HCT116 (cell line): ENCODE results near the gene ZNF85. TPM values are rescaled to one million over a fixed set of nuclear protein-coding genes. Genes with fewer than 3 reads are reported as not detected.
"Not testable (repeated sequence)": the region's sequence is repeated elsewhere in the genome, so short reads cannot be mapped to it uniquely, and the experiment has no call there.

Source experiments
- ATAC-seq: fragments of 200-7000 bp; cut with Tn5 transposase; 2 replicates; pipeline ENCODE4 v1.9.1; 2020; ENCODE audit warnings: mild to moderate bottlenecking, moderate library complexity
- BruUV-seq: library from RNA; stranded (reverse); fragments of 400-500 nt; replicated peaks from 2 replicates; lab custom pipeline; 2021; lab: Mats Ljungman, UMichigan
- CTCF ChIA-PET: fragments of 300-600 bp; sonication (Branson Sonifier 250); formaldehyde crosslinking; loops from one replicate; lab custom pipeline; 2021; ENCODE audit warnings: antibody characterized with exemption; lab: Charles Lee
- POLR2A ChIA-PET: fragments of 300-600, 350-600 bp; sonication (Branson Sonifier 250); formaldehyde crosslinking; loops from one replicate; lab custom pipeline; 2021; ENCODE audit warnings: antibody characterized with exemption; lab: Charles Lee
- RAD21 ChIA-PET, 2 experiments: fragments of 300-600 bp; sonication (Branson Sonifier 250); formaldehyde crosslinking; loops; one replicate each; lab custom pipeline; 2023; ENCODE audit warnings: low total read pairs in 2 of 2; ENCODE audit not compliant: uncharacterized antibody in 2 of 2, unreplicated experiment in 2 of 2, low non-redundant PET in 1 of 2; lab: Charles Lee
- DNase-seq: peaks from one replicate; pipeline ENCODE4 v3.0.0-alpha.2; 2010; ENCODE audit warnings: low read depth, low spot score
- H2AFZ ChIP-seq: fragments of 200-600 bp; shearing (Covaris generic), sonication (generic); 2 replicates; pipeline ENCODE4 v1.6.1; 2017; ENCODE audit warnings: low read depth, mixed run types, mixed read lengths, antibody characterized with exemption, low read length; ENCODE audit not compliant: poor library complexity, severe bottlenecking
- H3K27ac ChIP-seq: 2 replicates; pipeline ENCODE4 v1.5.1; 2012; ENCODE audit warnings: low read depth, low read length
- H3K27me3 ChIP-seq: fragments of 200-600 bp; sonication (generic); 2 replicates; pipeline ENCODE4 v1.6.1; 2016; ENCODE audit warnings: mixed run types, low read length, mixed read lengths; ENCODE audit not compliant: insufficient read depth
- H3K36me3 ChIP-seq, 2 experiments: fragments of 200-500 bp in 1 of 2; fragments of 200-600 bp in 1 of 2; sonication (Bioruptor generic) in 1 of 2; sonication (generic) in 1 of 2; 2 replicates each; pipeline versions ENCODE4 v1.5.1 to v1.6.1; 2014 to 2016; ENCODE audit warnings: low read length in 2 of 2, inconsistent platforms in 1 of 2, mixed read lengths in 1 of 2, mixed run types in 1 of 2; ENCODE audit not compliant: insufficient read depth in 2 of 2, control insufficient read depth in 1 of 2
- H3K4me1 ChIP-seq, 2 experiments: fragments of 200-600 bp in 1 of 2; sonication (generic) in 1 of 2; 2 replicates each; pipeline versions ENCODE4 v1.5.1 to v1.6.1; 2012 to 2017; ENCODE audit warnings: low read length in 2 of 2, inconsistent platforms in 1 of 2, mild to moderate bottlenecking in 1 of 2, mixed read lengths in 1 of 2, mixed run types in 1 of 2, moderate library complexity in 1 of 2; ENCODE audit not compliant: insufficient read depth in 2 of 2, control insufficient read depth in 1 of 2
- H3K4me2 ChIP-seq: fragments of 200-600 bp; sonication (generic); 2 replicates; pipeline ENCODE4 v1.6.1; 2017; ENCODE audit warnings: mixed run types, low read length, mixed read lengths
- H3K4me3 ChIP-seq, 2 experiments: fragments of 200-600 bp in 1 of 2; sonication (generic) in 1 of 2; replicated peaks in 1 of 2; 2 replicates each; pipeline ENCODE4 v1.5.1; 2011 to 2016; ENCODE audit warnings: low read length in 2 of 2, control low read depth in 1 of 2, low read depth in 1 of 2, mild to moderate bottlenecking in 1 of 2, mixed read lengths in 1 of 2, mixed run types in 1 of 2
- H3K79me2 ChIP-seq: fragments of 200-600 bp; sonication (generic); 2 replicates; pipeline ENCODE4 v1.6.1; 2017; ENCODE audit warnings: mild to moderate bottlenecking, mixed run types, low read length, moderate library complexity, mixed read lengths; ENCODE audit not compliant: insufficient read depth
- H3K9ac ChIP-seq: fragments of 200-600 bp; sonication (generic); 2 replicates; pipeline ENCODE4 v1.6.1; 2016; ENCODE audit warnings: low read length, mixed read lengths
- H3K9me2 ChIP-seq: fragments of 200-600 bp; sonication (generic), shearing (Covaris generic); 2 replicates; pipeline ENCODE4 v1.6.1; 2017; ENCODE audit warnings: mixed run types, mild to moderate bottlenecking, moderate library complexity; ENCODE audit not compliant: insufficient read depth
- H3K9me3 ChIP-seq, 2 experiments: fragments of 200-500 bp in 1 of 2; fragments of 200-600 bp in 1 of 2; sonication (Bioruptor generic) in 1 of 2; sonication (generic) in 1 of 2; 2 replicates each; pipeline ENCODE4 v1.6.1; 2014 to 2017; ENCODE audit warnings: low read length in 2 of 2, mixed read lengths in 2 of 2, inconsistent platforms in 1 of 2, low read depth in 1 of 2, mild to moderate bottlenecking in 1 of 2, mixed run types in 1 of 2, moderate library complexity in 1 of 2; ENCODE audit not compliant: control insufficient read depth in 1 of 2, insufficient read depth in 1 of 2
- H4K20me1 ChIP-seq: fragments of 200-600 bp; sonication (generic), shearing (Covaris generic); 2 replicates; pipeline ENCODE4 v1.6.1; 2017; ENCODE audit warnings: mixed run types, mild to moderate bottlenecking, moderate library complexity; ENCODE audit not compliant: insufficient read depth
- CBX3 ChIP-seq: IDR thresholded peaks from 2 replicates; pipeline ENCODE4 v1.6.1; 2012; ENCODE audit warnings: low read depth
- CEBPB ChIP-seq: IDR thresholded peaks from 2 replicates; pipeline ENCODE4 v1.6.1; 2012; ENCODE audit warnings: low read depth
- EGR1 ChIP-seq: IDR thresholded peaks from 2 replicates; pipeline ENCODE4 v1.6.1; 2012; ENCODE audit warnings: low read depth
- ELF1 ChIP-seq: IDR thresholded peaks from 2 replicates; pipeline ENCODE4 v1.6.1; 2012; ENCODE audit warnings: low read depth, borderline replicate concordance
- EZH2 ChIP-seq: fragments of 200-600 bp; sonication (generic); IDR thresholded peaks from 2 replicates; pipeline ENCODE4 v1.6.1; 2017; ENCODE audit warnings: antibody characterized with exemption, mixed run types
- FOSL1 ChIP-seq: IDR thresholded peaks from 2 replicates; pipeline ENCODE4 v1.6.1; 2012; ENCODE audit warnings: low read depth
- JUND ChIP-seq: IDR thresholded peaks from 2 replicates; pipeline ENCODE4 v1.6.1; 2012
- RAD21 ChIP-seq: IDR thresholded peaks from 2 replicates; pipeline ENCODE4 v1.6.1; 2012; ENCODE audit warnings: low read depth, mild to moderate bottlenecking
- SIN3A ChIP-seq: IDR thresholded peaks from 2 replicates; pipeline ENCODE4 v1.6.1; 2012; ENCODE audit warnings: low read depth
- SP1 ChIP-seq: IDR thresholded peaks from 2 replicates; pipeline ENCODE4 v1.6.1; 2012; ENCODE audit warnings: low read depth
- TCF7L2 ChIP-seq: IDR thresholded peaks from 2 replicates; pipeline ENCODE4 v1.7.0; 2011; ENCODE audit warnings: borderline replicate concordance, inconsistent platforms; ENCODE audit not compliant: insufficient read depth, insufficient read length; ENCODE audit errors: extremely low read depth
- ZNF274 ChIP-seq: fragments of 200-500 bp; sonication (Bioruptor generic); IDR thresholded peaks from 2 replicates; pipeline ENCODE4 v1.6.1; 2014; ENCODE audit warnings: mild to moderate bottlenecking, low read depth, low read length, inconsistent platforms
- intact Hi-C: fragments of 100-400 bp; cut with micrococcal nuclease; formaldehyde crosslinking; loops from 2 replicates; pipeline ENCODE4 v1.10.0; 2022
- total RNA-seq: library from RNA; stranded (reverse); gene quantifications from one replicate; pipeline ENCODE4 v1.2.1, GENCODE V29; 2021; ENCODE audit not compliant: unreplicated experiment
- TF ChIP-seq, protein P1 (sequence below): IDR thresholded peaks from 2 replicates; pipeline ENCODE4 v1.6.1; 2012; ENCODE audit warnings: low read depth
- TF ChIP-seq, protein P2 (sequence below): IDR thresholded peaks from 2 replicates; pipeline ENCODE4 v1.6.1; 2012
- TF ChIP-seq, protein P3 (sequence below): IDR thresholded peaks from 2 replicates; pipeline ENCODE4 v1.6.1; 2012

Gene ZNF85
- total RNA-seq, 1 experiment from 2014 or later = 2.5 TPM

DNA sequence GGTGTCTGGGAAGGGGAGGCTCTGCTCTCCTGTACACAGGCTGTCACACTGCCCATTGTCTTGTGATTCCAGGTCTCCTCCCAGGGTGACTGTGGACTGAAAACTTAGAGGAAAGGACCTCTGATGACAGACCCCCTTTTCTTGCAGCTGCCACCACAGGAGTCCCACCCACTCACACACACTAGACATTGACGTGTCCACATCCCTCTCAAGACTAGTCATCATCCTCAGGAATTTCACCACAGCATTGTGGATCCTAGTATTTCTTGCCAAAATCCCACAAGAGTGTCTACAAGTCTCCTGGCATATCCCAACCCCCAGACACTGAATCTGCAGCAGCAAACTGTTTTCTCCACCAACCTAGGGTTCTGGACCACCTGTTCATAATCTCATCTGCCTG, 5.3 kb downstream of the ZNF85 start:
- no peak overlapping the region for H3K27ac ChIP-seq
- H3K4me1 ChIP-seq = no peaks in the 10 kb centered on the region
- peaks cover 0 to 4% of the 10 kb centered on the region in 2 experiments; a peak in 1 of 4 replicates for H3K9me3 ChIP-seq
- no peaks in the 10 kb centered on the region for H3K36me3 ChIP-seq
- DNase-seq (no peak), ATAC-seq (no peak)
- ChIA-PET CTCF (no interaction called here), POLR2A (no interaction called here), RAD21 (no interaction called here)
- BruUV-seq = no TSS peak
- no peak overlapping the region for H3K9ac ChIP-seq
- H3K27me3 ChIP-seq = no peaks in the 10 kb centered on the region
- intact Hi-C loops = no loop called here
- no peaks in the 10 kb centered on the region for H3K79me2 ChIP-seq
- no peaks in the 10 kb centered on the region for H3K9me2 ChIP-seq
- H4K20me1 ChIP-seq = no peaks in the 10 kb centered on the region
- H3K4me2 ChIP-seq = no peak overlapping the region
- H3K4me3 ChIP-seq = no peak overlapping the region
- H2AFZ ChIP-seq = no peak overlapping the region
- no peak for TF ChIP-seq SIN3A
- TF ChIP-seq ZNF274 = no peak
- no peak for TF ChIP-seq EGR1
- no peak for TF ChIP-seq ELF1
- no peak for TF ChIP-seq TCF7L2
- no peak for TF ChIP-seq SP1
- TF ChIP-seq JUND = no peak
- no peak for TF ChIP-seq CEBPB
- no peak for TF ChIP-seq RAD21
- TF ChIP-seq EZH2 = no peak
- TF ChIP-seq, protein P1, sequence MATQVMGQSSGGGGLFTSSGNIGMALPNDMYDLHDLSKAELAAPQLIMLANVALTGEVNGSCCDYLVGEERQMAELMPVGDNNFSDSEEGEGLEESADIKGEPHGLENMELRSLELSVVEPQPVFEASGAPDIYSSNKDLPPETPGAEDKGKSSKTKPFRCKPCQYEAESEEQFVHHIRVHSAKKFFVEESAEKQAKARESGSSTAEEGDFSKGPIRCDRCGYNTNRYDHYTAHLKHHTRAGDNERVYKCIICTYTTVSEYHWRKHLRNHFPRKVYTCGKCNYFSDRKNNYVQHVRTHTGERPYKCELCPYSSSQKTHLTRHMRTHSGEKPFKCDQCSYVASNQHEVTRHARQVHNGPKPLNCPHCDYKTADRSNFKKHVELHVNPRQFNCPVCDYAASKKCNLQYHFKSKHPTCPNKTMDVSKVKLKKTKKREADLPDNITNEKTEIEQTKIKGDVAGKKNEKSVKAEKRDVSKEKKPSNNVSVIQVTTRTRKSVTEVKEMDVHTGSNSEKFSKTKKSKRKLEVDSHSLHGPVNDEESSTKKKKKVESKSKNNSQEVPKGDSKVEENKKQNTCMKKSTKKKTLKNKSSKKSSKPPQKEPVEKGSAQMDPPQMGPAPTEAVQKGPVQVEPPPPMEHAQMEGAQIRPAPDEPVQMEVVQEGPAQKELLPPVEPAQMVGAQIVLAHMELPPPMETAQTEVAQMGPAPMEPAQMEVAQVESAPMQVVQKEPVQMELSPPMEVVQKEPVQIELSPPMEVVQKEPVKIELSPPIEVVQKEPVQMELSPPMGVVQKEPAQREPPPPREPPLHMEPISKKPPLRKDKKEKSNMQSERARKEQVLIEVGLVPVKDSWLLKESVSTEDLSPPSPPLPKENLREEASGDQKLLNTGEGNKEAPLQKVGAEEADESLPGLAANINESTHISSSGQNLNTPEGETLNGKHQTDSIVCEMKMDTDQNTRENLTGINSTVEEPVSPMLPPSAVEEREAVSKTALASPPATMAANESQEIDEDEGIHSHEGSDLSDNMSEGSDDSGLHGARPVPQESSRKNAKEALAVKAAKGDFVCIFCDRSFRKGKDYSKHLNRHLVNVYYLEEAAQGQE = no peak
- TF ChIP-seq, protein P2, sequence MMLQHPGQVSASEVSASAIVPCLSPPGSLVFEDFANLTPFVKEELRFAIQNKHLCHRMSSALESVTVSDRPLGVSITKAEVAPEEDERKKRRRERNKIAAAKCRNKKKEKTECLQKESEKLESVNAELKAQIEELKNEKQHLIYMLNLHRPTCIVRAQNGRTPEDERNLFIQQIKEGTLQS = no peak
- TF ChIP-seq CBX3 = no peak
- no peak for TF ChIP-seq FOSL1
- TF ChIP-seq, protein P3, sequence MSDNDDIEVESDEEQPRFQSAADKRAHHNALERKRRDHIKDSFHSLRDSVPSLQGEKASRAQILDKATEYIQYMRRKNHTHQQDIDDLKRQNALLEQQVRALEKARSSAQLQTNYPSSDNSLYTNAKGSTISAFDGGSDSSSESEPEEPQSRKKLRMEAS = no peak

DNA sequence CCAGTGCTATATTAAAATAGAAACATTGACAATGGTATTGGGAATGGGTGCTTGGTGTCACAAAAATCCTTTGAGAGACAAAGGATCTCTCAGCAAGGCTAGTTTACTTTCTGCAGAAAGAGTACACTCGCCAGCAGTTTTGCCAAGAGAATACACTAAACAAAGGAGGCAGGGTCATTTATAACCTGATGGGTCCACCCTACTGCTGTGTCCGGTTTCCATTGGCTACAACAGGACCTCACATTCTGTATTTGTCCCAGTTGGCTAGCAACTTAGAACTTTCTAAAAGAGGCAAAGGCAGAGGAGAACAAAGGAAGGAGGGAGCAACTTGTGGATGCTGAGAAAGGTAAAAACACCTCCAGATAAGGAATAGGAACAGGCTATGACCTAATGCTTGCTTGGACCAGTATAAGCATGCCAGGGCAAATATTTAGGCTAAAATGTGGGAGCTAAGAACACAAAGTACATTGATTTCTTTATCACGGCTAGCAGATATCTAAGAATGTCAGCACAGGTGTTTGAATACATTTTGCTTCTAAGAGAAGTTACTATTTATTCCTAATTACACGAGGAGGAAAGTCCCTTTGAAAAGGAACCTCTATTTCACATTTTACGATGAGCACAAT, 13.4 kb downstream of the ZNF85 start:
- DNase-seq, H3K4me2 ChIP-seq, H3K27ac ChIP-seq, ATAC-seq, H3K9me3 ChIP-seq, H4K20me1 ChIP-seq, H3K27me3 ChIP-seq, H3K79me2 ChIP-seq, POLR2A ChIA-PET, H3K9ac ChIP-seq, H2AFZ ChIP-seq, H3K9me2 ChIP-seq, RAD21 ChIA-PET, H3K4me3 ChIP-seq, intact Hi-C loops, BruUV-seq, H3K4me1 ChIP-seq, H3K36me3 ChIP-seq, CTCF ChIA-PET: not testable (repeated sequence)
